Endodermal cell (in vitro differentiated cells): ENCODE results near the gene KCTD1. TPM values are rescaled to one million over a fixed set of nuclear protein-coding genes. Genes with fewer than 3 reads are reported as not detected.
A peak's percentile ranks its signal among the peaks of the same experiment; 100 is the strongest.

Experiments used
- DNase-seq: peaks from one replicate; pipeline ENCODE4 v3.0.0-alpha.2; 2017
- H3K27ac ChIP-seq: 2 replicates; pipeline ENCODE4 v1.5.1; 2013; ENCODE audit warnings: mild to moderate bottlenecking, low read depth, low read length, moderate library complexity
- H3K27me3 ChIP-seq: 2 replicates; pipeline ENCODE4 v1.6.1; 2013; ENCODE audit warnings: mild to moderate bottlenecking, low read length, moderate library complexity; ENCODE audit not compliant: insufficient read depth, control insufficient read depth, poor library complexity, severe bottlenecking
- H3K36me3 ChIP-seq: 2 replicates; pipeline ENCODE4 v1.7.0; 2013; ENCODE audit warnings: mild to moderate bottlenecking, low read length, moderate library complexity; ENCODE audit not compliant: control insufficient read depth, insufficient read depth
- H3K4me1 ChIP-seq: one replicate; pipeline ENCODE4 v1.7.0; 2013; ENCODE audit warnings: low read length; ENCODE audit not compliant: control insufficient read depth, insufficient read depth
- H3K4me3 ChIP-seq: 2 replicates; pipeline ENCODE4 v1.5.1; 2013; ENCODE audit warnings: mild to moderate bottlenecking, low read length, moderate library complexity
- H3K9ac ChIP-seq: 2 replicates; pipeline ENCODE4 v1.6.1; 2013; ENCODE audit warnings: mild to moderate bottlenecking, low read length, moderate library complexity; ENCODE audit not compliant: poor library complexity, severe bottlenecking; ENCODE audit errors: extremely low read depth
- H3K9me3 ChIP-seq: 2 replicates; pipeline ENCODE4 v1.6.1; 2013; ENCODE audit warnings: mild to moderate bottlenecking, low read length, moderate library complexity; ENCODE audit not compliant: control insufficient read depth
- H3K27ac Mint-ChIP-seq: 2 replicates; pipeline ENCODE4 v1.8.0; 2020; ENCODE audit warnings: mixed read lengths
- H3K27me3 Mint-ChIP-seq: 2 replicates; pipeline ENCODE4 v1.8.0; 2021; ENCODE audit warnings: mild to moderate bottlenecking, mixed read lengths; ENCODE audit not compliant: insufficient read depth
- H3K36me3 Mint-ChIP-seq: 2 replicates; pipeline ENCODE4 v1.8.0; 2020; ENCODE audit warnings: low read depth, mixed read lengths
- H3K4me1 Mint-ChIP-seq: 2 replicates; pipeline ENCODE4 v1.8.0; 2020; ENCODE audit warnings: mixed read lengths
- H3K4me3 Mint-ChIP-seq: 2 replicates; pipeline ENCODE4 v1.8.0; 2020; ENCODE audit warnings: mild to moderate bottlenecking, moderate library complexity, mixed read lengths
- H3K9me3 Mint-ChIP-seq: 2 replicates; pipeline ENCODE4 v1.8.0; 2020; ENCODE audit warnings: mild to moderate bottlenecking, mixed read lengths
- CTCF ChIP-seq: fragments of 200-600 bp; sonication (generic); conservative IDR thresholded peaks from 2 replicates; pipeline ENCODE4 v1.5.0; 2021; ENCODE audit warnings: antibody characterized with exemption, mild to moderate bottlenecking
- WGBS, 2 experiments: methylation state at CpG; one replicate each; pipeline versions ENCODE4 v1.1.5 to v1.1.7; 2013; ENCODE audit warnings: missing lambda C conversion rate in 2 of 2, mixed read lengths in 1 of 2; ENCODE audit not compliant: insufficient coverage in 1 of 2, insufficient read length in 1 of 2; 5-methylcytosine and 5-hydroxymethylcytosine counted together
- total RNA-seq, 2 donors: library from RNA; stranded (reverse); fragmentation: NEBNext Ultra II Directional in 1 of 2; extraction: Animal tissue kit (Norgen Biotek cat#: 25700) in 1 of 2; gene quantifications; 2 replicates in 1 of 2; 3 replicates in 1 of 2; pipeline ENCODE4 v1.2.1, GENCODE V29; 2021

KCTD1 gene
- total RNA-seq, 2 donors from 2014 or later, result 6.8 to 7.3 TPM

GRCh38 chr18:26550998-26551694 is 2.8 kb upstream of the KCTD1 start:
- Histone ChIP-seq H3K4me3 (peak overlapping the region; percentile 82), H3K9me3 (no peaks in the 10 kb centered on the region), H3K4me1 (peaks cover 9% of the 10 kb centered on the region), H3K27me3 (peaks cover 86% of the 10 kb centered on the region), H3K27ac (no peak overlapping the region), H3K36me3 (no peaks in the 10 kb centered on the region), H3K9ac (no peak overlapping the region)
- DNase-seq, result peak; percentile 73
- Mint-ChIP-seq H3K4me1 (peaks cover 10% of the 10 kb centered on the region), H3K27me3 (peaks cover 86% of the 10 kb centered on the region), H3K27ac (no peak overlapping the region), H3K9me3 (no peaks in the 10 kb centered on the region), H3K4me3 (peak overlapping the region; percentile 23), H3K36me3 (no peaks in the 10 kb centered on the region)
- no peak for TF ChIP-seq CTCF
- WGBS, 2 experiments, result 5 to 6% methylated on average over 11 to 28 of the region's 28 CpGs

- no peaks in the 10 kb centered on the region for H3K36me3 Mint-ChIP-seq
- peak; percentile 84 for DNase-seq
- TF ChIP-seq CTCF, result no peak
- H3K4me3 Mint-ChIP-seq, result peak overlapping the region; percentile 66
- Histone ChIP-seq H3K27ac (no peak overlapping the region), H3K4me3 (peak overlapping the region; percentile 82), H3K9ac (no peak overlapping the region), H3K27me3 (peaks cover 86% of the 10 kb centered on the region), H3K9me3 (no peaks in the 10 kb centered on the region), H3K4me1 (peaks cover 9% of the 10 kb centered on the region), H3K36me3 (no peaks in the 10 kb centered on the region)
- 0% methylated on average over 15 to 70 of the region's 71 CpGs for WGBS, 2 experiments
- H3K27me3 Mint-ChIP-seq, result peaks cover 83% of the 10 kb centered on the region
- no peaks in the 10 kb centered on the region for H3K9me3 Mint-ChIP-seq
- no peak overlapping the region for H3K27ac Mint-ChIP-seq
- H3K4me1 Mint-ChIP-seq, result peaks cover 11% of the 10 kb centered on the region
These were observed 1.1 kb upstream of the KCTD1 start for GRCh38 chr18:26549263-26550094.

GRCh38 chr18:26547646-26548414 is 523 bp downstream of the KCTD1 start:
- Mint-ChIP-seq H3K4me1 (peaks cover 15% of the 10 kb centered on the region), H3K36me3 (no peaks in the 10 kb centered on the region), H3K27ac (no peak overlapping the region), H3K4me3 (peak overlapping the region; percentile 66), H3K27me3 (peaks cover 77% of the 10 kb centered on the region), H3K9me3 (no peaks in the 10 kb centered on the region)
- H3K9ac ChIP-seq, result no peak overlapping the region
- H3K36me3 ChIP-seq, result no peaks in the 10 kb centered on the region
- peak overlapping the region; percentile 82 for H3K4me3 ChIP-seq
- peak; percentile 93 for DNase-seq
- H3K9me3 ChIP-seq, result no peaks in the 10 kb centered on the region
- H3K27ac ChIP-seq, result no peak overlapping the region
- TF ChIP-seq CTCF, result peak; percentile 83
- H3K4me1 ChIP-seq, result peaks cover 9% of the 10 kb centered on the region
- WGBS, 2 experiments, result 0 to 2% methylated on average over 27 to 84 of the region's 84 CpGs
- H3K27me3 ChIP-seq, result peaks cover 73% of the 10 kb centered on the region
